Hepatocyte (in vitro differentiated cells): Measurements from ENCODE around the gene CASKIN2.

Experiments used
- EZH2 ChIP-seq: fragments of 200-600 bp; sonication (generic); IDR thresholded peaks from 2 replicates; pipeline ENCODE4 v1.6.1; 2016; ENCODE audit warnings: antibody characterized with exemption, mild to moderate bottlenecking, borderline replicate concordance
- TF ChIP-seq, protein P1 (sequence below): fragments of 200-600 bp; sonication (generic); IDR thresholded peaks from 2 replicates; pipeline ENCODE4 v1.5.1; 2016; ENCODE audit warnings: antibody characterized with exemption, mild to moderate bottlenecking; ENCODE audit not compliant: poor library complexity

DNA sequence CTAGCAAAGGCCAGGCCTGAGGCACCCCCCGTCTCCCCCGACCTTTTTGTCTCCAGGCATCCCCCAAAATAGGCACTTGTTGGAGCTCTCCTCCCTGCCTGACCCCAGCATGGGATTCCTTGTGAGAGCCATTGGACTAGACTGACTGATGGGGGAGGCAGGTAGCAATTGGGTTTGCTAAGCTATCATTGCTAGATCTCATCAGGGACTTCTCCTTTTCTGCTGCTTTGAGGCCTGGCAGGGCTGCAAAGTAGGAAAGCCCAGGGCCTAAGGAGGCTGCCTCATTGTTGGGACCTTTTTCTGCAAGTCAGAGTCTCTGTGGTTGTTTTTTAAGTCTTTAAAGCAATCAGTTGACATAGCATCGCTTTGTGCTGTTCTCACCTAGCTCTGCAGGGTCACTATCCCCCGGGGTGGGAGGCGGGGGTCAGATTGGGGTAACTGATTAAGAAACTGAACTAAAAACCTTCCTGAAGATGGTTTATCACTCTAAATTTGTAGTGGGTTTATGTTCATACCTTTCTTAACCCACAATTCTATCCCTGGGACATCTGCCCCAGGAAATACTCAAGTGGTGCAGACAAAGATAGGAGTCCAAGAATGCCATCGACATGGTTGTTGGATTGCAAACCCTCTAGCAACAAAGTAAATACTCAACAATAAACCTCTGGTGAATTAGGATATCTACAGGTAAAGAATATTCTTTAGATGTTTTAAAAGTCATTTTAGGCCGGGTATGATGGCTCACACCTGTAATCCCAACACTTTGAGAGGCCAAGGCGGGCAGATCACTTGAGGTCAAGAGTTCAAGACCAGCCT, 38.2 kb upstream of the CASKIN2 start:
- TF ChIP-seq, protein P1, sequence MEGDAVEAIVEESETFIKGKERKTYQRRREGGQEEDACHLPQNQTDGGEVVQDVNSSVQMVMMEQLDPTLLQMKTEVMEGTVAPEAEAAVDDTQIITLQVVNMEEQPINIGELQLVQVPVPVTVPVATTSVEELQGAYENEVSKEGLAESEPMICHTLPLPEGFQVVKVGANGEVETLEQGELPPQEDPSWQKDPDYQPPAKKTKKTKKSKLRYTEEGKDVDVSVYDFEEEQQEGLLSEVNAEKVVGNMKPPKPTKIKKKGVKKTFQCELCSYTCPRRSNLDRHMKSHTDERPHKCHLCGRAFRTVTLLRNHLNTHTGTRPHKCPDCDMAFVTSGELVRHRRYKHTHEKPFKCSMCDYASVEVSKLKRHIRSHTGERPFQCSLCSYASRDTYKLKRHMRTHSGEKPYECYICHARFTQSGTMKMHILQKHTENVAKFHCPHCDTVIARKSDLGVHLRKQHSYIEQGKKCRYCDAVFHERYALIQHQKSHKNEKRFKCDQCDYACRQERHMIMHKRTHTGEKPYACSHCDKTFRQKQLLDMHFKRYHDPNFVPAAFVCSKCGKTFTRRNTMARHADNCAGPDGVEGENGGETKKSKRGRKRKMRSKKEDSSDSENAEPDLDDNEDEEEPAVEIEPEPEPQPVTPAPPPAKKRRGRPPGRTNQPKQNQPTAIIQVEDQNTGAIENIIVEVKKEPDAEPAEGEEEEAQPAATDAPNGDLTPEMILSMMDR = no peak
- no peak for TF ChIP-seq EZH2
